A673 (cell line): ENCODE data around the gene FUT3.

ENCODE experiments used
- CTCF ChIP-seq: fragments of 300-800, 200-600 bp; sonication (generic); conservative IDR thresholded peaks from 2 replicates; pipeline ENCODE4 v1.5.1; 2017; ENCODE audit warnings: low read depth, mild to moderate bottlenecking, antibody characterized with exemption, low read length, moderate library complexity, mixed read lengths
- EZH2 ChIP-seq: fragments of 200-600 bp; sonication (generic); IDR thresholded peaks from 2 replicates; pipeline ENCODE4 v1.6.1; 2017; ENCODE audit warnings: borderline replicate concordance, low read depth, mild to moderate bottlenecking, mixed read lengths, antibody characterized with exemption, low read length; ENCODE audit not compliant: poor library complexity, severe bottlenecking

GRCh38 chr19:5881543-5882299 lies 30.5 kb upstream of the FUT3 start:
- TF ChIP-seq CTCF (no peak), EZH2 (no peak)
